HepG2 (cell line): ENCODE data around the gene SLC25A33. TPM values are rescaled to one million over a fixed set of nuclear protein-coding genes. Genes with fewer than 3 reads are reported as not detected.

Source experiments
- ATAC-seq: fragments of 200-7000 bp; cut with Tn5 transposase; 3 replicates; pipeline ENCODE4 v1.9.1; 2020; ENCODE audit warnings: mild to moderate bottlenecking, moderate library complexity
- BruUV-seq: library from RNA; stranded (reverse); fragments of 400-500 nt; replicated peaks from 2 replicates; lab custom pipeline; 2021; lab: Mats Ljungman, UMichigan
- CTCF ChIA-PET: fragments of 300-600 bp; formaldehyde crosslinking; extraction: SDS; loops from one replicate; lab custom pipeline; 2021; ENCODE audit warnings: low total read pairs, inconsistent platforms, low intra/inter-chr PET ratio; lab: Yijun Ruan, JAX
- POLR2A ChIA-PET: fragments of 350-600 bp; sonication (Branson Sonifier 250); formaldehyde crosslinking; loops from one replicate; lab custom pipeline; 2020; ENCODE audit warnings: antibody characterized with exemption, inconsistent platforms; lab: Yijun Ruan, JAX
- DNase-seq: peaks from one replicate; pipeline ENCODE4 v3.0.0-alpha.2; 2015; ENCODE audit warnings: low spot score
- FAIRE-seq: peaks from 3 replicates; lab custom pipeline; 2011; peaks lifted over from hg19 to GRCh38; lab: Jason Lieb, UNC
- H2AFZ ChIP-seq: one replicate; pipeline ENCODE4 v1.6.1; 2011; ENCODE audit warnings: low read length, inconsistent platforms
- H3K27ac ChIP-seq: fragments of 300-600 bp; 3 replicates; pipeline ENCODE4 v1.8.0; 2011; ENCODE audit warnings: mixed run types, mild to moderate bottlenecking, mixed read lengths, low read length, inconsistent platforms; ENCODE audit not compliant: insufficient read depth; ENCODE audit errors: extremely low read length
- H3K27me3 ChIP-seq, 2 experiments: fragments of 200-600 bp in 1 of 2; 2 replicates in 1 of 2; 3 replicates in 1 of 2; pipeline versions ENCODE4 v1.6.0 to v1.8.0; 2011; ENCODE audit warnings: low read length in 2 of 2, mild to moderate bottlenecking in 2 of 2, moderate library complexity in 2 of 2, inconsistent platforms in 1 of 2; ENCODE audit not compliant: insufficient read depth in 2 of 2, control insufficient read depth in 1 of 2
- H3K36me3 ChIP-seq, 2 experiments: fragments of 200-600 bp in 1 of 2; replicated peaks in 1 of 2; 2 replicates in 1 of 2; 3 replicates in 1 of 2; pipeline versions ENCODE4 v1.5.1 to v1.8.0; 2011; ENCODE audit warnings: low read length in 2 of 2, inconsistent platforms in 1 of 2; ENCODE audit not compliant: insufficient read depth in 2 of 2, control insufficient read depth in 1 of 2
- H3K4me1 ChIP-seq: 2 replicates; pipeline ENCODE4 v1.5.1; 2012; ENCODE audit warnings: low read length, inconsistent platforms; ENCODE audit not compliant: insufficient read depth
- H3K4me2 ChIP-seq: 2 replicates; pipeline ENCODE4 v1.6.0; 2011; ENCODE audit warnings: low read depth, low read length, inconsistent platforms
- H3K4me3 ChIP-seq, 3 experiments: fragments of 200-600 bp in 1 of 3; sonication (generic), shearing (Covaris generic) in 1 of 3; replicated peaks in 1 of 3; 2 replicates each; pipeline ENCODE4 v1.5.1; 2011 to 2016; ENCODE audit warnings: low read length in 3 of 3, inconsistent platforms in 2 of 3, low read depth in 2 of 3, mild to moderate bottlenecking in 2 of 3, control low read depth in 1 of 3, mixed read lengths in 1 of 3; ENCODE audit not compliant: insufficient read depth in 1 of 3
- H3K79me2 ChIP-seq: one replicate; pipeline ENCODE4 v1.6.1; 2011; ENCODE audit warnings: low read length, inconsistent platforms; ENCODE audit not compliant: insufficient read depth
- H3K9ac ChIP-seq: 2 replicates; pipeline ENCODE4 v1.6.0; 2011; ENCODE audit warnings: mild to moderate bottlenecking, low read depth, low read length, inconsistent platforms; ENCODE audit not compliant: insufficient read depth
- H3K9me3 ChIP-seq: 2 replicates; pipeline ENCODE4 v1.5.1; 2012; ENCODE audit warnings: mild to moderate bottlenecking, low read length
- H4K20me1 ChIP-seq: 2 replicates; pipeline ENCODE4 v1.6.0; 2011; ENCODE audit warnings: inconsistent platforms, mild to moderate bottlenecking, low read length, moderate library complexity; ENCODE audit not compliant: insufficient read depth
- CEBPG ChIP-seq: IDR thresholded peaks from 2 replicates; pipeline ENCODE4 v1.6.1; 2016
- NRL ChIP-seq: sonication (generic); formaldehyde crosslinking; IDR thresholded peaks from 2 replicates; pipeline ENCODE4 v1.5.0; 2020; ENCODE audit warnings: missing genetic modification reagents, mild to moderate bottlenecking, moderate library complexity, borderline replicate concordance
- RBM22 ChIP-seq: fragments of 200-400 bp; formaldehyde crosslinking; optimal IDR thresholded peaks from 2 replicates; pipeline ENCODE3; 2017; ENCODE audit warnings: mild to moderate bottlenecking, low read length, moderate library complexity
- SETDB1 ChIP-seq: sonication (generic); formaldehyde crosslinking; IDR thresholded peaks from 2 replicates; pipeline ENCODE4 v1.5.1; 2020; ENCODE audit warnings: missing genetic modification reagents, mild to moderate bottlenecking, borderline replicate concordance
- SOX5 ChIP-seq: IDR thresholded peaks from 2 replicates; pipeline ENCODE4 v1.6.1; 2016; ENCODE audit warnings: borderline replicate concordance
- ZNF644 ChIP-seq: IDR thresholded peaks from 2 replicates; pipeline ENCODE4 v1.6.1; 2016; ENCODE audit warnings: low read depth
- WGBS: methylation state at CpG from one replicate; pipeline ENCODE4 v1.1.6; 2017; ENCODE audit warnings: low lambda C conversion rate; 5-methylcytosine and 5-hydroxymethylcytosine counted together
- in situ Hi-C: cut with HindIII; loops from 2 replicates; pipeline ENCODE4 v1.10.0; 2017; ENCODE audit warnings: low pct_unique_long_range_greater_than_20kb; ENCODE audit not compliant: extremely low pct_ligation_motif_present
- intact Hi-C: fragments of 100-400 bp; cut with micrococcal nuclease; formaldehyde crosslinking; loops from one replicate; pipeline ENCODE4 v1.10.0; 2022; ENCODE audit not compliant: unreplicated experiment
- polyA plus RNA-seq, 8 experiments: library from polyadenylated mRNA; depleted of rRNA in 3 of 8; stranded (reverse) in 7 of 8; unstranded in 1 of 8; fragments of >200 nt; fragmentation: Illumina TruSeq in 4 of 8; extraction: Trizol in 4 of 8; gene quantifications; 2 replicates each; pipeline versions ENCODE4 v1.2.1 to v1.2.3, GENCODE V29; 2011 to 2016; ENCODE audit warnings: low read depth in 4 of 8, missing spikeins in 1 of 8, mixed read lengths in 1 of 8; ENCODE audit not compliant: insufficient read depth in 1 of 8
- total RNA-seq, 5 experiments: library from RNA; depleted of rRNA; stranded (reverse); fragments of >200 nt; fragmentation: Illumina TruSeq; extraction: Trizol; gene quantifications; 2 replicates each; pipeline ENCODE4 v1.2.3, GENCODE V29; 2016; ENCODE audit warnings: low read depth in 1 of 5
- TF ChIP-seq, protein P1 (sequence below), 2 experiments: fragments of 450-650 bp in 1 of 2; sonication (generic) in 1 of 2; formaldehyde crosslinking; IDR thresholded peaks; 2 replicates each; pipeline versions ENCODE4 v1.5.0 to v1.8.0; 2020 to 2022; ENCODE audit warnings: mild to moderate bottlenecking in 1 of 2, missing genetic modification reagents in 1 of 2
- TF ChIP-seq, protein P2 (sequence below): sonication (generic); formaldehyde crosslinking; IDR thresholded peaks from 2 replicates; pipeline ENCODE4 v1.5.0; 2020; ENCODE audit warnings: mild to moderate bottlenecking, missing genetic modification reagents
- TF ChIP-seq, protein P3 (sequence below): sonication (generic); formaldehyde crosslinking; IDR thresholded peaks from 2 replicates; pipeline ENCODE4 v1.9.0; 2022; ENCODE audit warnings: missing genetic modification reagents, mild to moderate bottlenecking, borderline replicate concordance

Gene SLC25A33
- total and polyA plus RNA-seq, 2 of the 13 experiments (the other 11 are each of a cell fraction or from before 2014, with no cell fraction given): 15.4 to 50.3 TPM

DNA sequence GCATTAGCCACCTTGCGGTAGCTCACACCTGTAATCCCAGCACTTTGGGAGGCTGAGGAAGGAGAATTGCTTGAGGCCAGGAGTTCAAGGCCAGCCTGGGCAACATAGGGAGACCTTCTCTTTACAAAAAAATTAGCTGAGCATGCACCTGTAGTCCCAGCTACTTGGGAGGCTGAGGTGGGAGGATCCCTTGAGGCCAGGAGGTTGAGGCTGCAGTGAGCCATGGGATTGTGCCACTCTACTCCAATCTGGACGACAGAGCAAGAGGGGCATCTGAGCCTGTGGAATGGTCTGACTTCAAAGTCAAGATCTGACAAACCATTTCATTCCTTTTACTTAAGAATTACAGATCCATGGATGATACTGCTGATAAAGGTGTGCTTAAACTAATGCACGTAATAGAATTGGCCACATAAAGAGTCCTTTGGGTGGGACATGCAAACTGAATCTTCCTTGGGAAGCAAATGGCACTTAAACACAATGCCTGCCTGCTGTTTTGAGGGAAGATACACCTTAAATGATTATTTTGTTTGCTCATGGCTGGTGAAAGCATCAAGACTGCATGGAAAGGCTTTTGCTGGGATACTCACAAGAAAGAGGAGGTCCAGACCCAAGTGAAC is 47.0 kb downstream of the SLC25A33 start:
- Histone ChIP-seq H3K27ac (peak overlapping the region; percentile 40), H3K9ac (no peak overlapping the region), H3K9me3 (no peaks in the 10 kb centered on the region), H3K36me3 (peaks cover 2 to 16% of the 10 kb centered on the region in 2 experiments; a peak in 4 of 5 replicates), H4K20me1 (peaks cover 12% of the 10 kb centered on the region), H2AFZ (no peak overlapping the region), H3K4me2 (no peak overlapping the region), H3K79me2 (peaks cover 21% of the 10 kb centered on the region), H3K4me3 (no peak overlapping the region), H3K4me1 (peaks cover 25% of the 10 kb centered on the region), H3K27me3 (no peaks in the 10 kb centered on the region)
- in situ Hi-C loops: no loop called here
- TF ChIP-seq NRL (CRISPR knock-in tag) (no peak), SOX5 (no peak), RBM22 (peak; percentile 93), CEBPG (CRISPR knock-in tag) (no peak), SETDB1 (no peak), ZNF644 (CRISPR knock-in tag) (no peak)
- TF ChIP-seq, protein P1, sequence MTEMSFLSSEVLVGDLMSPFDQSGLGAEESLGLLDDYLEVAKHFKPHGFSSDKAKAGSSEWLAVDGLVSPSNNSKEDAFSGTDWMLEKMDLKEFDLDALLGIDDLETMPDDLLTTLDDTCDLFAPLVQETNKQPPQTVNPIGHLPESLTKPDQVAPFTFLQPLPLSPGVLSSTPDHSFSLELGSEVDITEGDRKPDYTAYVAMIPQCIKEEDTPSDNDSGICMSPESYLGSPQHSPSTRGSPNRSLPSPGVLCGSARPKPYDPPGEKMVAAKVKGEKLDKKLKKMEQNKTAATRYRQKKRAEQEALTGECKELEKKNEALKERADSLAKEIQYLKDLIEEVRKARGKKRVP (CRISPR knock-in tag; IDR thresholded peaks at IDR 0.05): no peak
- TF ChIP-seq, protein P2, sequence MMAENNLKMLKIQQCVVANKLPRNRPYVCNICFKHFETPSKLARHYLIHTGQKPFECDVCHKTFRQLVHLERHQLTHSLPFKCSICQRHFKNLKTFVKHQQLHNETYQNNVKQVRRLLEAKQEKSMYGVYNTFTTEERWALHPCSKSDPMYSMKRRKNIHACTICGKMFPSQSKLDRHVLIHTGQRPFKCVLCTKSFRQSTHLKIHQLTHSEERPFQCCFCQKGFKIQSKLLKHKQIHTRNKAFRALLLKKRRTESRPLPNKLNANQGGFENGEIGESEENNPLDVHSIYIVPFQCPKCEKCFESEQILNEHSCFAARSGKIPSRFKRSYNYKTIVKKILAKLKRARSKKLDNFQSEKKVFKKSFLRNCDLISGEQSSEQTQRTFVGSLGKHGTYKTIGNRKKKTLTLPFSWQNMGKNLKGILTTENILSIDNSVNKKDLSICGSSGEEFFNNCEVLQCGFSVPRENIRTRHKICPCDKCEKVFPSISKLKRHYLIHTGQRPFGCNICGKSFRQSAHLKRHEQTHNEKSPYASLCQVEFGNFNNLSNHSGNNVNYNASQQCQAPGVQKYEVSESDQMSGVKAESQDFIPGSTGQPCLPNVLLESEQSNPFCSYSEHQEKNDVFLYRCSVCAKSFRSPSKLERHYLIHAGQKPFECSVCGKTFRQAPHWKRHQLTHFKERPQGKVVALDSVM (CRISPR knock-in tag): peak; percentile 94
- TF ChIP-seq, protein P3, sequence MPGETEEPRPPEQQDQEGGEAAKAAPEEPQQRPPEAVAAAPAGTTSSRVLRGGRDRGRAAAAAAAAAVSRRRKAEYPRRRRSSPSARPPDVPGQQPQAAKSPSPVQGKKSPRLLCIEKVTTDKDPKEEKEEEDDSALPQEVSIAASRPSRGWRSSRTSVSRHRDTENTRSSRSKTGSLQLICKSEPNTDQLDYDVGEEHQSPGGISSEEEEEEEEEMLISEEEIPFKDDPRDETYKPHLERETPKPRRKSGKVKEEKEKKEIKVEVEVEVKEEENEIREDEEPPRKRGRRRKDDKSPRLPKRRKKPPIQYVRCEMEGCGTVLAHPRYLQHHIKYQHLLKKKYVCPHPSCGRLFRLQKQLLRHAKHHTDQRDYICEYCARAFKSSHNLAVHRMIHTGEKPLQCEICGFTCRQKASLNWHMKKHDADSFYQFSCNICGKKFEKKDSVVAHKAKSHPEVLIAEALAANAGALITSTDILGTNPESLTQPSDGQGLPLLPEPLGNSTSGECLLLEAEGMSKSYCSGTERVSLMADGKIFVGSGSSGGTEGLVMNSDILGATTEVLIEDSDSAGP (CRISPR knock-in tag): no peak
- ChIA-PET CTCF (no interaction called here), POLR2A (interaction anchor here (0.6 to 1.1 kb wide), 3 partner anchors 22 to 53 kb away, joined by 3 to 5 read pairs (median 4); no protein-coding TSS in a partner anchor)
- no peak for FAIRE-seq
- no TSS peak for BruUV-seq
- intact Hi-C loops: no loop called here
- no peak for DNase-seq
- 96% methylated on average over 3 of the region's 3 CpGs for WGBS
- no peak for ATAC-seq
